Mesothelial cell of epicardium (in vitro differentiated cells): ENCODE measurements around the gene GORASP2. TPM values are rescaled to one million over a fixed set of nuclear protein-coding genes. Genes with fewer than 3 reads are reported as not detected.

Experiments used
- DNase-seq, 2 experiments: peaks; one replicate each; pipeline ENCODE4 v3.0.0; 2021; ENCODE audit warnings: low spot score in 2 of 2; ENCODE audit not compliant: unreplicated experiment in 2 of 2
- H3K27ac Mint-ChIP-seq: 2 replicates; pipeline ENCODE4 v1.8.0; 2021; ENCODE audit warnings: mixed read lengths
- H3K27me3 Mint-ChIP-seq: 2 replicates; pipeline ENCODE4 v1.8.0; 2021; ENCODE audit warnings: low read depth, mixed read lengths
- H3K36me3 Mint-ChIP-seq: 2 replicates; pipeline ENCODE4 v1.8.0; 2021; ENCODE audit warnings: mixed read lengths
- H3K4me1 Mint-ChIP-seq: 2 replicates; pipeline ENCODE4 v1.8.0; 2021; ENCODE audit warnings: mixed read lengths
- H3K4me3 Mint-ChIP-seq: 2 replicates; pipeline ENCODE4 v1.8.0; 2021; ENCODE audit warnings: mild to moderate bottlenecking, moderate library complexity, mixed read lengths
- H3K9me3 Mint-ChIP-seq: 2 replicates; pipeline ENCODE4 v1.8.0; 2021; ENCODE audit warnings: mixed read lengths
- CTCF ChIP-seq: fragments of 200-600 bp; sonication (generic); IDR thresholded peaks from one replicate; pipeline ENCODE4 v1.5.0; 2021; ENCODE audit warnings: antibody characterized with exemption; ENCODE audit not compliant: unreplicated experiment
- total RNA-seq: library from RNA; stranded (reverse); gene quantifications from 3 replicates; pipeline ENCODE4 v1.2.1, GENCODE V29; 2021

Gene GORASP2
- 85.5 to 91.1 TPM (median 86.8 TPM) in 3 replicates for total RNA-seq

- Mint-ChIP-seq H3K4me1 (peaks cover 26% of the 10 kb centered on the region), H3K4me3 (peak within 1 kb of the TSS; percentile 90), H3K27ac (peak within 1 kb of the TSS; percentile 96), H3K9me3 (peaks cover 8% of the 10 kb centered on the region), H3K36me3 (no peaks in the 10 kb centered on the region), H3K27me3 (no peaks in the 10 kb centered on the region)
- TF ChIP-seq CTCF = peak; percentile 93
- peak; percentile 95 to 97 for DNase-seq
Observed at GRCh38 chr2:170928824-170929685, at the start of gene GORASP2. GORASP2 (plus strand) TSS chr2:170929253; CDS start chr2:170929341, 88 bp downstream.

- H3K4me3 Mint-ChIP-seq = no peak overlapping the region
- no peaks in the 10 kb centered on the region for H3K9me3 Mint-ChIP-seq
- no peak for TF ChIP-seq CTCF
- H3K4me1 Mint-ChIP-seq = no peaks in the 10 kb centered on the region
- no peak for DNase-seq
- no peaks in the 10 kb centered on the region for H3K36me3 Mint-ChIP-seq
- peaks cover 40% of the 10 kb centered on the region for H3K27me3 Mint-ChIP-seq
- H3K27ac Mint-ChIP-seq = no peak overlapping the region
Observed at GRCh38 chr2:170881840-170882239, 47.2 kb upstream of the GORASP2 start.

GRCh38 chr2:170882758-170883157 is 46.3 kb upstream of the GORASP2 start:
- no peak overlapping the region for H3K4me3 Mint-ChIP-seq
- DNase-seq = no peak
- TF ChIP-seq CTCF = no peak
- no peaks in the 10 kb centered on the region for H3K9me3 Mint-ChIP-seq
- H3K4me1 Mint-ChIP-seq = no peaks in the 10 kb centered on the region
- peaks cover 40% of the 10 kb centered on the region for H3K27me3 Mint-ChIP-seq
- H3K36me3 Mint-ChIP-seq = no peaks in the 10 kb centered on the region
- no peak overlapping the region for H3K27ac Mint-ChIP-seq

- no peaks in the 10 kb centered on the region for H3K9me3 Mint-ChIP-seq
- peaks cover 36% of the 10 kb centered on the region for H3K27me3 Mint-ChIP-seq
- no peak overlapping the region for H3K27ac Mint-ChIP-seq
- no peak for TF ChIP-seq CTCF
- no peak overlapping the region for H3K4me3 Mint-ChIP-seq
- no peaks in the 10 kb centered on the region for H3K36me3 Mint-ChIP-seq
- DNase-seq = no peak
- no peaks in the 10 kb centered on the region for H3K4me1 Mint-ChIP-seq
Observed at GRCh38 chr2:170883683-170884082, 45.4 kb upstream of the GORASP2 start.

GRCh38 chr2:170885130-170885791 is 43.8 kb upstream of the GORASP2 start:
- no peaks in the 10 kb centered on the region for H3K36me3 Mint-ChIP-seq
- DNase-seq = no peak
- no peak overlapping the region for H3K27ac Mint-ChIP-seq
- no peaks in the 10 kb centered on the region for H3K4me1 Mint-ChIP-seq
- H3K4me3 Mint-ChIP-seq = no peak overlapping the region
- H3K9me3 Mint-ChIP-seq = no peaks in the 10 kb centered on the region
- no peak for TF ChIP-seq CTCF
- H3K27me3 Mint-ChIP-seq = peaks cover 35% of the 10 kb centered on the region
